Measurements from ENCODE around the gene CFDP1. TPM values are rescaled to one million over a fixed set of nuclear protein-coding genes. Genes with fewer than 3 reads are reported as not detected.

The CFDP1 gene
- total and polyA plus RNA-seq, 12 donors: 40.6 to 129 (median 61.4) TPM

DNA sequence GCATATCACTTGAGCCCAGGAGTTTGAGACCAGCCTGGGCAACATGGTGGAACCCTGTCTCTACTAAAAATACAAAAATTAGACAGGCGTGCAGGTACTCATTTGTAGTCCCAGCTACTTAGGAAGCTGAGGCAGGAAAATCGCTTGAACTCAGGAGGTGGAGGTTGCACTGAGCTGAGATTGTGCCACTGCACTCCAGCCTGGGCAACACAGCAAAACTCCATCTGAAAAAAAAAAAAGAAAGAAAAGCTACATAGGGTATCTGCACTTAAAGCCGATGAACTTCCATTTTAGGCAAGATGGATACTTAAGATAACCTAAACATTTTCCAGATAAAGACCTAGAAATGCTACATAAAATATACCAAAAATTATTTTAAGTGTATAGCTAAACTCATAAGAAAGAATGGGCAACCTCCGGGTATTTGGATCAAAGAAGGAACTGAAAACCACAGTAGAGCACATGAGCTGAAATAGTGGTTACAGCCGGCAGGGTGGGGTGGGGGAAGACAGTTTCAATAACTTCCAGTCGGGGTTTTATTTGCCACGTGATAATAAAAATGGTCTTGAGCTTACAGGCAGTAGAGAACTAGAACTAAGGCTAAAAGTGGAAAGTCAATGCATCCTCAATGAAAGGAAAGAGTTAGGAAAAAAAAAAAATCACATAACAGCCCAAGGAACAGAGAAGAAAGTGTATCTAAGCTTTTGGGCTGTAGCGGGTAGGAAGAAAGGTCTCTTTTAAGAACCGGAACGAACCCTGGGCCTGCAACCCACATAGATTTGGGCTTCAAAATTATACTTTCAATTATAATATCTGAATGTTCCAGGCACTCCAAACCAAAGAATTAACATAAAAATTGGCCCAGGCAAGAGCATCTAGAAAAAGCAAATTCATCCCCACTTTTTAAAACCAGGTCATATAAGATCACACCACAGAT is 53.1 kb downstream of the CFDP1 start:
- intact Hi-C loops (cut with DNase I): no loop called here
- Histone ChIP-seq H3K4me3 (no peak overlapping the region), H3K4me1 (replicated peaks in 1 of 2) (peaks cover 0 to 40% of the 10 kb centered on the region in 2 donors), H3K9me3 (replicated peaks in 1 of 3) (no peaks in the 10 kb centered on the region), H3K36me3 (replicated peaks in 1 of 2) (no peaks in the 10 kb centered on the region), H3K27ac (no peak overlapping the region), H3K27me3 (no peaks in the 10 kb centered on the region)
- 77 to 92% (median 84%) methylated on average over 10 of the region's 10 CpGs for WGBS, 4 donors
- TF ChIP-seq, protein P1, sequence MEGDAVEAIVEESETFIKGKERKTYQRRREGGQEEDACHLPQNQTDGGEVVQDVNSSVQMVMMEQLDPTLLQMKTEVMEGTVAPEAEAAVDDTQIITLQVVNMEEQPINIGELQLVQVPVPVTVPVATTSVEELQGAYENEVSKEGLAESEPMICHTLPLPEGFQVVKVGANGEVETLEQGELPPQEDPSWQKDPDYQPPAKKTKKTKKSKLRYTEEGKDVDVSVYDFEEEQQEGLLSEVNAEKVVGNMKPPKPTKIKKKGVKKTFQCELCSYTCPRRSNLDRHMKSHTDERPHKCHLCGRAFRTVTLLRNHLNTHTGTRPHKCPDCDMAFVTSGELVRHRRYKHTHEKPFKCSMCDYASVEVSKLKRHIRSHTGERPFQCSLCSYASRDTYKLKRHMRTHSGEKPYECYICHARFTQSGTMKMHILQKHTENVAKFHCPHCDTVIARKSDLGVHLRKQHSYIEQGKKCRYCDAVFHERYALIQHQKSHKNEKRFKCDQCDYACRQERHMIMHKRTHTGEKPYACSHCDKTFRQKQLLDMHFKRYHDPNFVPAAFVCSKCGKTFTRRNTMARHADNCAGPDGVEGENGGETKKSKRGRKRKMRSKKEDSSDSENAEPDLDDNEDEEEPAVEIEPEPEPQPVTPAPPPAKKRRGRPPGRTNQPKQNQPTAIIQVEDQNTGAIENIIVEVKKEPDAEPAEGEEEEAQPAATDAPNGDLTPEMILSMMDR (IDR thresholded peaks at IDR 0.05): no peak
- TF ChIP-seq POLR2A (IDR thresholded peaks at IDR 0.05): no peak
- DNase-seq: no peak

DNA sequence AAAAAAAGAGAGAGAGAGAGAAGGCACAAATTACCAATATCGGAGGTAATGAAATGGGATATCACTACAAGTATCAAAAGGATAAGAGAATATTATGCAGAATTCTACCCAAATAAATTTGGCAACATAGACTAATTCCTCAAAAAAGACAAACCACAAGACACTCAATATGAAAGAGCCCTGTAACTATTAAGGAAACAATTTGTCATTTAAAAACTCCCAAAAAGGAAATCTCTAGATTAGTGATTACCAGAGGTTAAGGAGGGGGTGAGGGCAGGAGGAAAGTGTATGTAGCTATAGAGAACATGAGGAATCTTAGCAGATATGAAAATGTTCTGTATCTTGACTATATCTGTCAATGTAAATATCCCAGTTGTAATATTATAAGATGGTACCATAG is 54.0 kb downstream of the CFDP1 start:
- H3K4me1 ChIP-seq (replicated peaks in 1 of 2): peaks cover 0 to 37% of the 10 kb centered on the region in 2 donors
- WGBS, 4 donors: 42 to 86% (median 80%) methylated on average over 1 of the region's 1 CpG

DNA sequence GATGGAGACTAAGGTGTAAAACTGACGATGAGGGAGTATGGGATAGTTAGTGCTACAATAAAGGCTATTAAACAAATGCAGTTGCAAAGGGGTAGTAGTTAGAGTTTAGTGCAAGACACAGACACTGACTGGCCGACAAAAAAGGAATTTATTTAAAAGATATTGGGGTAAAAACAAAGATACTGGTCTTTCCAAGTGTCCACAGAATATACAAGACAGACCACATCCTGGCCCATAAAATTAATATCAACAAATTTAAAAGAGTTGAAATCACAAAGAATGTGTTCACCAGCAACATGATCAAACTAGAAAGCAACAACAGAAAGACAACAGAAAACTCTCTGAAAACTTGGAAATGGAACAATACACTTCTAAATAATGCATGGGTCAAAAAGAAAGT is 54.7 kb downstream of the CFDP1 start:
- 93 to 98% (median 97%) methylated on average over 2 of the region's 2 CpGs for WGBS, 4 donors
- no peak overlapping the region for H3K27ac ChIP-seq
- intact Hi-C loops (cut with DNase I): no loop called here
- H3K36me3 ChIP-seq (replicated peaks in 1 of 2): no peaks in the 10 kb centered on the region
- no peak for DNase-seq
- H3K4me3 ChIP-seq: no peak overlapping the region
- H3K9me3 ChIP-seq (replicated peaks in 1 of 3): no peaks in the 10 kb centered on the region
- TF ChIP-seq, protein P1 (IDR thresholded peaks at IDR 0.05): no peak
- TF ChIP-seq POLR2A (IDR thresholded peaks at IDR 0.05): no peak
- peaks cover 0 to 37% of the 10 kb centered on the region in 2 donors for H3K4me1 ChIP-seq (replicated peaks in 1 of 2)
- no peaks in the 10 kb centered on the region for H3K27me3 ChIP-seq

More for the DNA sequence above, 54.0 kb downstream of the CFDP1 start:
- DNase-seq: no peak
- Histone ChIP-seq H3K27me3 (no peaks in the 10 kb centered on the region), H3K27ac (no peak overlapping the region), H3K4me3 (no peak overlapping the region), H3K9me3 (replicated peaks in 1 of 3) (no peaks in the 10 kb centered on the region), H3K36me3 (replicated peaks in 1 of 2) (no peaks in the 10 kb centered on the region)
- intact Hi-C loops (cut with DNase I): no loop called here
- no peak for TF ChIP-seq POLR2A (IDR thresholded peaks at IDR 0.05)
- TF ChIP-seq, protein P1 (IDR thresholded peaks at IDR 0.05): no peak

DNA sequence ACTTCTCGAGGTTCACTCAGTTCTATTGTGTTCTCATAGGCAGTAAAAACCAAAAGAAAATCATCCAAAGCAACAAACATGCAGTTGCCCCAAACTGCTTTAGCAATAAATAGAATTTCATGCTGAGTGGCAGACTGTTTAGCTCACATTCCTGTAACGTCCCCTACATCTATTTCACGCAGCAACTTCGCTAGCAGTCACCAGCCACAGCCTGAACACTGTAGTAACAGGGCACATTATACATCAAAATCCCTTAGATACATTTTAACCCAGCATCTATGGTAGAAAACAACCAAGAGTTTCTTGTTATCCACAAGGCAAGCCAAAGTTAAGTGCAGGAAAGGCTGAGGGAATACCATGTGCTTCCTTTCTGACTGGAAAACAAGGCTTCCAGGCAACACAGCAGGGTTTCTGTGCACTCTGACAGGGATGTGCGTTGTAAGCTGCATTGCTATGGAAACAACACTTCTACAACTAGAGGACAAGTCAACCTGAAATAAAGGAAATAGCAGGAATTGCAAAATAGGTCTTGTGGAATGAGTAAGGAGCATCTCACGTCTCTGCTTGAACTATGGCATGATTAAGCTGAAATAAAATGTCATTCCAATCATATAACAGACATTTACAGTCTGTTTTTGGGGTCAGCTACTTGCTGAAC is 55.4 kb downstream of the CFDP1 start:
- H3K9me3 ChIP-seq (replicated peaks in 1 of 3): no peaks in the 10 kb centered on the region
- peak overlapping the region in 2 of 5 donors; percentile 6 to 43 for H3K27ac ChIP-seq
- peak in 3 of 7 donors; percentile 17 to 35 (median 18) for DNase-seq
- no peaks in the 10 kb centered on the region for H3K36me3 ChIP-seq (replicated peaks in 1 of 2)
- no peak for TF ChIP-seq POLR2A (IDR thresholded peaks at IDR 0.05)
- TF ChIP-seq, protein P1 (IDR thresholded peaks at IDR 0.05): no peak
- 50 to 66% (median 51%) methylated on average over 6 of the region's 6 CpGs for WGBS, 4 donors
- no peaks in the 10 kb centered on the region for H3K27me3 ChIP-seq
- H3K4me1 ChIP-seq (replicated peaks in 1 of 2): peaks cover 0 to 37% of the 10 kb centered on the region in 2 donors
- intact Hi-C loops (cut with DNase I): no loop called here
- no peak overlapping the region for H3K4me3 ChIP-seq

Data from adrenal gland (tissue), 12 donors.